GM12878 (cell line): ENCODE measurements around the gene NAXE. TPM values are rescaled to one million over a fixed set of nuclear protein-coding genes. Genes with fewer than 3 reads are reported as not detected.

Experiments
- ATAC-seq: fragments of 200-7000 bp; cut with Tn5 transposase; 3 replicates; pipeline ENCODE4 v1.9.1; 2020; ENCODE audit warnings: mild to moderate bottlenecking, moderate library complexity
- BruUV-seq: library from RNA; stranded (reverse); fragments of 400-500 nt; replicated peaks from 2 replicates; lab custom pipeline; 2021; lab: Mats Ljungman, UMichigan
- CTCF ChIA-PET: fragments of 300-600 bp; sonication (Branson Sonifier 250); formaldehyde crosslinking; extraction: SDS; loops from one replicate; lab custom pipeline; 2021; ENCODE audit warnings: inconsistent platforms; lab: Yijun Ruan, JAX
- POLR2A ChIA-PET: fragments of 350-600 bp; formaldehyde crosslinking; extraction: SDS; loops from one replicate; lab custom pipeline; 2021; ENCODE audit warnings: inconsistent platforms; lab: Charles Lee
- RAD21 ChIA-PET: fragments of 300-600 bp; sonication (Branson Sonifier 250); formaldehyde crosslinking; loops from one replicate; lab custom pipeline; 2023; ENCODE audit warnings: antibody characterized with exemption; ENCODE audit not compliant: unreplicated experiment; lab: Charles Lee
- SMC1A ChIA-PET: fragments of 300-600 bp; sonication (Branson Sonifier 250); formaldehyde crosslinking; loops from one replicate; lab custom pipeline; 2023; ENCODE audit not compliant: unreplicated experiment, uncharacterized antibody; lab: Charles Lee
- DNase-seq: peaks from one replicate; pipeline ENCODE4 v3.0.0-alpha.2; 2011; ENCODE audit warnings: low read depth, low spot score
- FAIRE-seq: peaks from 3 replicates; lab custom pipeline; 2011; peaks lifted over from hg19 to GRCh38; lab: Jason Lieb, UNC
- H2AFZ ChIP-seq: 2 replicates; pipeline ENCODE4 v1.6.0; 2011; ENCODE audit warnings: low read depth, low read length, control low read depth; ENCODE audit not compliant: control insufficient read depth
- H3K27ac ChIP-seq: 2 replicates; pipeline ENCODE4 v1.5.1; 2011; ENCODE audit warnings: control low read depth; ENCODE audit not compliant: control insufficient read depth, insufficient read depth
- H3K27me3 ChIP-seq, 2 experiments: replicated peaks in 1 of 2; 2 replicates each; pipeline versions ENCODE4 v1.6.0 to v1.6.1; 2011; ENCODE audit warnings: low read length in 1 of 2; ENCODE audit not compliant: control insufficient read depth in 2 of 2, insufficient read depth in 2 of 2
- H3K36me3 ChIP-seq, 2 experiments: 2 replicates each; pipeline ENCODE4 v1.5.1; 2011; ENCODE audit warnings: low read length in 1 of 2; ENCODE audit not compliant: control insufficient read depth in 2 of 2, insufficient read depth in 2 of 2
- H3K4me1 ChIP-seq: 2 replicates; pipeline ENCODE4 v1.6.1; 2011; ENCODE audit warnings: mild to moderate bottlenecking, low read length, moderate library complexity, mixed read lengths; ENCODE audit not compliant: control insufficient read depth, insufficient read depth
- H3K4me2 ChIP-seq: 2 replicates; pipeline ENCODE4 v1.6.0; 2011; ENCODE audit warnings: control low read depth; ENCODE audit not compliant: control insufficient read depth, insufficient read depth
- H3K4me3 ChIP-seq: fragments of 200-600 bp; sonication (generic); 2 replicates; pipeline ENCODE4 v1.5.1; 2016
- H3K79me2 ChIP-seq: 2 replicates; pipeline ENCODE4 v1.6.0; 2011; ENCODE audit warnings: low read length; ENCODE audit not compliant: control insufficient read depth, insufficient read depth
- H3K9ac ChIP-seq: 2 replicates; pipeline ENCODE4 v1.8.0; 2011; ENCODE audit warnings: low read length, control low read depth, mixed read lengths; ENCODE audit not compliant: control insufficient read depth, insufficient read depth
- H3K9me3 ChIP-seq: replicated peaks from 3 replicates; pipeline ENCODE4 v1.5.1; 2011; ENCODE audit warnings: mild to moderate bottlenecking, low read length; ENCODE audit not compliant: control insufficient read depth, insufficient read depth
- H4K20me1 ChIP-seq: 2 replicates; pipeline ENCODE4 v1.6.0; 2011; ENCODE audit not compliant: control insufficient read depth, insufficient read depth
- BHLHE40 ChIP-seq, 2 experiments: fragments of 450-650 bp in 1 of 2; IDR thresholded peaks; 2 replicates each; pipeline ENCODE4 v1.6.1; 2011 to 2017; ENCODE audit warnings: low read depth in 2 of 2, borderline replicate concordance in 1 of 2, improper control_type of control experiment in 1 of 2, low read length in 1 of 2, mild to moderate bottlenecking in 1 of 2
- CBX3 ChIP-seq: fragments of 200-600 bp; sonication (generic); IDR thresholded peaks from 2 replicates; pipeline ENCODE4 v1.6.1; 2016; ENCODE audit warnings: low read depth, borderline replicate concordance
- FOS ChIP-seq: IDR thresholded peaks from 3 replicates; pipeline ENCODE4 v1.6.1; 2011; ENCODE audit warnings: borderline replicate concordance; ENCODE audit not compliant: insufficient read length; ENCODE audit errors: extremely low read depth
- GATAD2B ChIP-seq: fragments of 450-650 bp; conservative IDR thresholded peaks from 2 replicates; pipeline ENCODE4 v1.6.1; 2017; ENCODE audit warnings: low read depth, mild to moderate bottlenecking, moderate library complexity
- POU2F2 ChIP-seq: IDR thresholded peaks from 3 replicates; pipeline ENCODE4 v1.6.1; 2011; ENCODE audit warnings: low read depth, mild to moderate bottlenecking, low read length, borderline replicate concordance
- RAD21 ChIP-seq: IDR thresholded peaks from 2 replicates; pipeline ENCODE4 v1.6.1; 2011; ENCODE audit warnings: mild to moderate bottlenecking, low read depth, low read length, moderate library complexity; ENCODE audit not compliant: insufficient read depth
- SIN3A ChIP-seq: IDR thresholded peaks from 2 replicates; pipeline ENCODE4 v1.6.1; 2012; ENCODE audit warnings: low read depth, low read length, improper control_type of control experiment
- USF2 ChIP-seq: IDR thresholded peaks from 2 replicates; pipeline ENCODE4 v1.6.1; 2011; ENCODE audit warnings: low read depth, low read length, improper control_type of control experiment, borderline replicate concordance
- ZBED1 ChIP-seq: IDR thresholded peaks from 2 replicates; pipeline ENCODE4 v1.6.1; 2016; ENCODE audit warnings: borderline replicate concordance
- ZNF207 ChIP-seq: fragments of 450-650 bp; IDR thresholded peaks from 2 replicates; pipeline ENCODE4 v1.6.1; 2014; ENCODE audit warnings: antibody characterized with exemption, mild to moderate bottlenecking, borderline replicate concordance
- WGBS: methylation state at CpG from one replicate; pipeline ENCODE4 v1.1.6; 2016; ENCODE audit warnings: low lambda C conversion rate; ENCODE audit not compliant: insufficient replicate concordance, insufficient coverage; ENCODE audit errors: missing lambda C conversion rate; 5-methylcytosine and 5-hydroxymethylcytosine counted together
- in situ Hi-C: fragments of 300-500 bp; cut with MboI; formaldehyde crosslinking; loops from 9 replicates; pipeline ENCODE4 v1.14.3; 2018; ENCODE audit warnings: mixed read lengths
- intact Hi-C: fragments of 100-400 bp; cut with micrococcal nuclease; formaldehyde crosslinking; loops from one replicate; pipeline ENCODE4 v1.14.2; 2022; ENCODE audit not compliant: unreplicated experiment
- polyA plus RNA-seq, 11 experiments: library from polyadenylated mRNA; depleted of rRNA in 4 of 11; unstranded in 6 of 11; stranded (reverse) in 5 of 11; fragments of >200 nt; fragmentation: Nextera tagmentation in 4 of 11; fragmentation: Illumina TruSeq in 1 of 11; extraction: Ambion mirVana in 4 of 11; extraction: Trizol in 1 of 11; gene quantifications; 1 replicate in 1 of 11; 2 replicates in 10 of 11; pipeline versions ENCODE4 v1.2.1 to v1.2.3, GENCODE V29; 2011 to 2016; ENCODE audit warnings: inconsistent platforms in 2 of 11, missing spikeins in 2 of 11, low read depth in 1 of 11
- total RNA-seq, 4 experiments: library from RNA; depleted of rRNA in 3 of 4; stranded (reverse); fragments of >200 nt in 3 of 4; fragmentation: Illumina TruSeq in 1 of 4; extraction: Trizol in 1 of 4; gene quantifications; 2 replicates each; pipeline versions ENCODE4 v1.2.1 to v1.2.3, GENCODE V29; 2013 to 2021

The NAXE gene
- total and polyA plus RNA-seq, 10 of the 15 experiments (the other 5 are each of a cell fraction or from before 2014, with no cell fraction given), result 17.8 to 93.3 (median 68.8) TPM

DNA sequence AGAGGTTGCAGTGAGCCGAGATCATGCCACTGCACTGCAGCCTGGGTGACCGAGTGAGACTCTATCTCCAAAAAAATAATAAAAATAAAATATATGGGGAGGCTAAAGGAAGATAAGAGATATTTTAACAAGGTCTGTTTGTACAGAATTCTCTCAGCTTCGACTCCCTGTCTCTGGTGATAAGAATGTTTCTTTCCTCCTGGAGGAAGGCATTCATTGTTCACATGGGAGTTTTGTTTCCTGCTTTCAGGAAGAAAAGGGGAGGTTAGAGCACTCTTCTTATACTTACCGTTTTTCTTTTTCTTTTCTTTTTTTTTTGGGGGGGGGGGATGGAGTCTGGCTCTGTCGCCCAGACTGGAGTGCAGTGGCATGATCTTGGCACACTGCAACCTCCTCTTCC lies 2.0 kb upstream of the NAXE start (continued):
- TF ChIP-seq USF2 (no peak), SIN3A (no peak), CBX3 (no peak)
- TF ChIP-seq, all 136 proteins: peak for 0

DNA sequence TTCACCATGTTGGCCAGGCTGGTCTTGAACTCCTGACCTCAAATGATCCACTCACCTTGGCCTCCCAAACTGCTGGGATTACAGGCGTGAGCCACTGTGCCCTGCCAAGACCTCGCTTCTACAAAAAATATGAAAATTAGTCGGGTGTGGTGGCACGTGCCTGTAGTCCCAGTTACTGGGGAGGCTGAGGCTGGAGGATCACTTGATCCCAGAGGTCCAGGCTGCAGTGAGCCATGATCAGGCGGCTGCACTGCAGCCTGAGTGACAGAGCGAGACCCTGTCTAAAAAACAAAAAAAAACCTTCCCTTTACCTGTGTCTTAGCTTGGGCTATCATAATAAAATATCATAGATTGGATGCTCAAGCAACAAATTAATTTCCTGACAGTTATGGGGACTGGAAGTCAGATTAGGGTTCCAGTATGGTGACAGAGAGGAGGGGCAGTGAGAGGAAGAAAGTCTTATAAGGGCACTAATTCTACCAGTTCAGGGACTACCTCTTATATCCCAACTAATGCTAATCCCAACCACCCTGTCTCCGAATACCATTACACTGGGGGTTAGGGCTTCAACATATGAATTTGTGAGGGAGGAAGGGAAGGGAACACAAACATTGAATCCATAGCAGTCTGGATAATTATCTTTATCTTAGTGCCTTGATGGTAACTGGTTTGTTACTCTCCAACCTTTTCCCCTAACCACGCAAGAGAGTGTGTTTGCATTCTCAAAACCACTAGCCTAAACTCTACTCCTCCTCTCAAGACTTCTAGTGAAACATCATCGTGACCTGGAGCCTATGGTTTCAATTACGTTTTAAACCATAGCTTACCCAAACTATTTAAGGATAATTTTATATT lies 1.0 kb upstream of the NAXE start:
- H3K4me3 ChIP-seq, result peak overlapping the region; percentile 89
- H3K9ac ChIP-seq, result peak overlapping the region; percentile 79; the same call in 1 of the 2 replicates
- ChIA-PET POLR2A (interaction anchor here (0.9 to 3.1 kb wide), 11 partner anchors 10 to 308 kb away, joined by 3 to 39 read pairs (median 5); partner anchors contain the start of genes GPATCH4, ISG20L2, MEF2D and METTL25B), CTCF (interaction anchor here (0.7 to 4.6 kb wide), 22 partner anchors 11 to 207 kb away, joined by 3 to 49 read pairs (median 6); partner anchors contain the start of genes GPATCH4, ISG20L2 and METTL25B), RAD21 (interaction anchor here (0.6 to 2.2 kb wide), 14 partner anchors 8 to 205 kb away, joined by 3 to 18 read pairs (median 6); partner anchors contain the start of genes GPATCH4 and NES), SMC1A (interaction anchor here (0.7 to 5.9 kb wide), 18 partner anchors 10 to 271 kb away, joined by 3 to 47 read pairs (median 4); partner anchors contain the start of genes GPATCH4, MEF2D and TTC24)
- H4K20me1 ChIP-seq, result no peaks in the 10 kb centered on the region
- no peaks in the 10 kb centered on the region; a peak in 1 of 4 replicates for H3K27me3 ChIP-seq
- no peaks in the 10 kb centered on the region for H3K9me3 ChIP-seq
- intact Hi-C loops, result no loop called here
- DNase-seq (no peak), FAIRE-seq (no peak), ATAC-seq (no peak; the same call in 2 of the 3 replicates)
- H2AFZ ChIP-seq, result peak overlapping the region; percentile 97
- peaks cover 10 to 12% of the 10 kb centered on the region in 2 experiments; a peak in 3 of 4 replicates for H3K36me3 ChIP-seq
- whole genome bisulfite sequencing, result 66% methylated on average over 10 of the region's 10 CpGs
- peaks cover 5% of the 10 kb centered on the region for H3K4me1 ChIP-seq
- no TSS peak for BruUV-seq
- H3K4me2 ChIP-seq, result peak overlapping the region; percentile 99
- no peak for TF ChIP-seq RAD21
- no peak for TF ChIP-seq FOS
- TF ChIP-seq ZNF207, result no peak
- TF ChIP-seq ZBED1, result 0 out of 2 replicates have a peak, but pooled peaks have one; percentile 22
- TF ChIP-seq BHLHE40 (IDR thresholded peaks at IDR 0.05; ENCODE audit: borderline replicate concordance in 1 of 2, low read depth in 2 of 2, low read length in 1 of 2), result peak in 1 of 2 experiments; percentile 45; a peak in 1 of 4 replicates
- no peak for TF ChIP-seq GATAD2B
- TF ChIP-seq POU2F2, result 0 out of 3 replicates have a peak, but pooled peaks have one; percentile 22
- peaks cover 9% of the 10 kb centered on the region for H3K79me2 ChIP-seq
- in situ Hi-C loops, result no loop called here
- peak overlapping the region; percentile 86; the same call in 1 of the 2 replicates for H3K27ac ChIP-seq
